Measurements from ENCODE around the gene ACSF3.

DNA sequence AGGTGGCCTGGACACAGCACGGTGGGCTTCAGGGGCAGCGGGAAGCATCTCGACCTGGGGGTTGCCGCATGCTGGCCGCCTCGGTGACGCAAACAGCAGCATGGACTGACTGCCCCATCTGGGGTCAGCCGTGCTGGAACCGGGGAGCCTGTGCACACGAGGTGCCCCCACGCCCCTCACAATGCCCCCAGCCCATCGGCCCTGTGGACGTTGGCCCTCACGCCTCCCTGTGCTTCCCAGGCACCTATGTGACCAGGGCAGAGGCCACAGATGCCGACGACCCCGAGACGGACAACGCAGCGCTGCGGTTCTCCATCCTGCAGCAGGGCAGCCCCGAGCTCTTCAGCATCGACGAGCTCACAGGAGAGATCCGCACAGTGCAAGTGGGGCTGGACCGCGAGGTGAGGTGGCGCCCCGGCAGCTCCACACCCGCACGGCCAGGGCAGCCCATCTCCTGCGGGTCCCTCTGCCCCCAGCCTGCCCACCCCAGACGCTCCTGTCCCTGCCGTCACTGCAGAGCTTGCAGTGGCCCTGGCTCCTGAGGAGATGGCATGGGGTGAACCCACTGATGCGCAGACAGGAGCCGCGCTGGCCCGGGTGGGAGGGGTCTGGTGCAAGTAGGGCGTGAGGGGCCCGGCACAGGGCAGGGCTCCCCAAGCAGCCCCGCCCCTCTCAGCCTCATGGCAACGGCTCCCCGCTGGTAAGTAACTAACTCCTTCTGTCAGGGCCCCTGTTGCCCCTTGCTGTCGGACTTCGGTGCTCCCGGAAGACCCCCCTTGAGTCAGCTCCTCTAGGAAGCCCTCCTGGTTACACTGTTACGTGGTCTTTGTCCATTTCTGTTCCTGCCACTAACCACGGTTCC, 91.5 kb downstream of the ACSF3 start:
- TF ChIP-seq, protein P1, sequence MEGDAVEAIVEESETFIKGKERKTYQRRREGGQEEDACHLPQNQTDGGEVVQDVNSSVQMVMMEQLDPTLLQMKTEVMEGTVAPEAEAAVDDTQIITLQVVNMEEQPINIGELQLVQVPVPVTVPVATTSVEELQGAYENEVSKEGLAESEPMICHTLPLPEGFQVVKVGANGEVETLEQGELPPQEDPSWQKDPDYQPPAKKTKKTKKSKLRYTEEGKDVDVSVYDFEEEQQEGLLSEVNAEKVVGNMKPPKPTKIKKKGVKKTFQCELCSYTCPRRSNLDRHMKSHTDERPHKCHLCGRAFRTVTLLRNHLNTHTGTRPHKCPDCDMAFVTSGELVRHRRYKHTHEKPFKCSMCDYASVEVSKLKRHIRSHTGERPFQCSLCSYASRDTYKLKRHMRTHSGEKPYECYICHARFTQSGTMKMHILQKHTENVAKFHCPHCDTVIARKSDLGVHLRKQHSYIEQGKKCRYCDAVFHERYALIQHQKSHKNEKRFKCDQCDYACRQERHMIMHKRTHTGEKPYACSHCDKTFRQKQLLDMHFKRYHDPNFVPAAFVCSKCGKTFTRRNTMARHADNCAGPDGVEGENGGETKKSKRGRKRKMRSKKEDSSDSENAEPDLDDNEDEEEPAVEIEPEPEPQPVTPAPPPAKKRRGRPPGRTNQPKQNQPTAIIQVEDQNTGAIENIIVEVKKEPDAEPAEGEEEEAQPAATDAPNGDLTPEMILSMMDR (IDR thresholded peaks at IDR 0.05): no peak
- no peak for TF ChIP-seq EZH2phosphoT487 (IDR thresholded peaks at IDR 0.05)

Measured in neural progenitor cell (in vitro differentiated cells).